NCI-H226 (cell line): ENCODE results near the gene BTBD16.

Source experiments
- DNase-seq: peaks from one replicate; pipeline ENCODE4 v3.0.0-alpha.2; 2015

BTBD16 gene

GRCh38 chr10:122248356-122249302 is 22.5 kb upstream of the BTBD16 start:
- no peak for DNase-seq

- no peak for DNase-seq
Measured at GRCh38 chr10:122249303-122249850, 21.7 kb upstream of the BTBD16 start.

GRCh38 chr10:122249991-122250750 is 20.9 kb upstream of the BTBD16 start:
- no peak for DNase-seq

GRCh38 chr10:122251459-122252255 is 19.4 kb upstream of the BTBD16 start:
- no peak for DNase-seq

GRCh38 chr10:122252805-122253204 is 18.3 kb upstream of the BTBD16 start:
- DNase-seq, result no peak

- DNase-seq, result no peak
Measured at GRCh38 chr10:122253605-122254004, 17.5 kb upstream of the BTBD16 start.

- no peak for DNase-seq
Measured at GRCh38 chr10:122254831-122255230, 16.3 kb upstream of the BTBD16 start.

- DNase-seq, result no peak
Measured at GRCh38 chr10:122255509-122256301, 15.4 kb upstream of the BTBD16 start.

- DNase-seq, result no peak
Measured at GRCh38 chr10:122257041-122257440, 14.1 kb upstream of the BTBD16 start.

GRCh38 chr10:122258136-122259074 is 12.7 kb upstream of the BTBD16 start:
- DNase-seq, result no peak

GRCh38 chr10:122259075-122259466 is 12.0 kb upstream of the BTBD16 start:
- no peak for DNase-seq

- no peak for DNase-seq
Measured at GRCh38 chr10:122261584-122261983, 9.5 kb upstream of the BTBD16 start.

GRCh38 chr10:122263971-122264370 is 7.1 kb upstream of the BTBD16 start:
- peak; percentile 41 for DNase-seq

- peak; percentile 6 for DNase-seq
Measured at GRCh38 chr10:122264436-122264835, 6.7 kb upstream of the BTBD16 start.

- DNase-seq, result no peak
Measured at GRCh38 chr10:122264931-122265330, 6.2 kb upstream of the BTBD16 start.

- DNase-seq, result no peak
Measured at GRCh38 chr10:122265896-122266295, 5.2 kb upstream of the BTBD16 start.

- no peak for DNase-seq
Measured at GRCh38 chr10:122267849-122268737, 3.0 kb upstream of the BTBD16 start.

- no peak for DNase-seq
Measured at GRCh38 chr10:122269059-122269687, 1.9 kb upstream of the BTBD16 start.

- DNase-seq, result no peak
Measured at GRCh38 chr10:122273966-122274545, 3.0 kb downstream of the BTBD16 start.
